Sigmoid colon (tissue), 7 donors: Measurements from ENCODE around the gene KCTD1. TPM values are rescaled to one million over a fixed set of nuclear protein-coding genes. Genes with fewer than 3 reads are reported as not detected.

ENCODE experiments used
- DNase-seq: peaks from one replicate; pipeline ENCODE4 v3.0.0-alpha.2; 2019
- H3K27ac ChIP-seq, 4 donors: fragments of 200-600 bp; sonication (generic); one replicate each; pipeline ENCODE4 v1.5.1; 2016 to 2019; ENCODE audit warnings: mild to moderate bottlenecking in 1 of 4
- H3K27me3 ChIP-seq, 3 donors: fragments of 200-600 bp; sonication (generic); one replicate each; pipeline ENCODE4 v1.5.1; 2019; ENCODE audit warnings: mild to moderate bottlenecking in 1 of 3
- H3K36me3 ChIP-seq, 4 donors: fragments of 200-600 bp; sonication (generic); one replicate each; pipeline ENCODE4 v1.5.1; 2016 to 2019
- H3K4me1 ChIP-seq, 4 donors: fragments of 200-600 bp; sonication (generic); one replicate each; pipeline ENCODE4 v1.5.1; 2017 to 2019
- H3K4me3 ChIP-seq, 4 donors: fragments of 200-600 bp; sonication (generic); one replicate each; pipeline ENCODE4 v1.5.1; 2017 to 2019; ENCODE audit warnings: mild to moderate bottlenecking in 2 of 4, moderate library complexity in 1 of 4
- H3K9me3 ChIP-seq, 4 donors: fragments of 200-600 bp in 3 of 4; sonication (generic) in 3 of 4; one replicate each; pipeline versions ENCODE4 v1.5.1 to v1.6.1; 2013 to 2019
- CTCF ChIP-seq, 4 experiments: fragments of 450-650 bp in 3 of 4; fragments of 200-600 bp in 1 of 4; IDR thresholded peaks; one replicate each; pipeline ENCODE4 v1.5.1; 2016 to 2019; ENCODE audit warnings: antibody characterized with exemption in 4 of 4, mild to moderate bottlenecking in 3 of 4, moderate library complexity in 2 of 4
- EP300 ChIP-seq, 4 donors: sonication (generic); formaldehyde crosslinking; IDR thresholded peaks; one replicate each; pipeline ENCODE4 v1.6.1; 2017; ENCODE audit warnings: antibody characterized with exemption in 4 of 4
- POLR2A ChIP-seq, 2 donors: fragments of 450-650 bp; IDR thresholded peaks; one replicate each; pipeline ENCODE4 v1.6.1; 2016; ENCODE audit warnings: antibody characterized with exemption in 2 of 2, mild to moderate bottlenecking in 2 of 2, moderate library complexity in 2 of 2
- POLR2AphosphoS5 ChIP-seq, 4 donors: sonication (generic); formaldehyde crosslinking; IDR thresholded peaks; one replicate each; pipeline ENCODE4 v1.6.1; 2017; ENCODE audit warnings: antibody characterized with exemption in 4 of 4
- WGBS, 2 donors: extraction: QIAGEN DNeasy Blood & Tissue Kit; methylation state at CpG; one replicate each; pipeline ENCODE4 v1.1.7; 2013; 5-methylcytosine and 5-hydroxymethylcytosine counted together
- intact Hi-C: fragments of 100-400 bp; cut with DNase I; formaldehyde crosslinking; loops from one replicate; pipeline ENCODE4 v1.15.1; 2023
- polyA plus RNA-seq, 3 donors: library from polyadenylated mRNA; stranded (reverse); fragments of 200-250 nt; gene quantifications; one replicate each; pipeline ENCODE4 v1.2.3, GENCODE V29; 2013
- total RNA-seq, 4 donors: library from RNA; depleted of rRNA; stranded (reverse); fragments of >200 nt; gene quantifications; one replicate each; pipeline ENCODE4 v1.1.0, GENCODE V29; 2016
- donor health status: healthy with polysubstance abuse.
- donor health status: Bipolar disorder and iron deficiency.
- donor health status: healthy.

The KCTD1 gene
- total and polyA plus RNA-seq, 7 donors: 3.4 to 22.4 (median 10.9) TPM

- intact Hi-C loops: no loop called here
- no peaks in the 10 kb centered on the region for H3K36me3 ChIP-seq
- WGBS, 2 donors: 88 to 90% methylated on average over 6 of the region's 6 CpGs
- no peaks in the 10 kb centered on the region for H3K9me3 ChIP-seq
- no peak overlapping the region for H3K27ac ChIP-seq
- H3K4me1 ChIP-seq: no peaks in the 10 kb centered on the region
- H3K4me3 ChIP-seq: no peak overlapping the region
- no peak for TF ChIP-seq POLR2AphosphoS5 (IDR thresholded peaks at IDR 0.05)
- no peak for TF ChIP-seq POLR2A (IDR thresholded peaks at IDR 0.05)
- no peak for TF ChIP-seq EP300 (IDR thresholded peaks at IDR 0.05)
- no peak for TF ChIP-seq CTCF (IDR thresholded peaks at IDR 0.05)
- peak; percentile 26 for DNase-seq
- H3K27me3 ChIP-seq: no peaks in the 10 kb centered on the region
Observed at GRCh38 chr18:26422472-26423162, 125.7 kb downstream of the KCTD1 start.

GRCh38 chr18:26421931-26422330, 126.4 kb downstream of the KCTD1 start:
- no peak for DNase-seq
- no peaks in the 10 kb centered on the region for H3K27me3 ChIP-seq
- 88 to 90% methylated on average over 9 of the region's 9 CpGs for WGBS, 2 donors

GRCh38 chr18:26421503-26421902, 126.8 kb downstream of the KCTD1 start:
- H3K36me3 ChIP-seq: no peaks in the 10 kb centered on the region
- intact Hi-C loops: no loop called here
- no peak for TF ChIP-seq CTCF (IDR thresholded peaks at IDR 0.05)
- TF ChIP-seq EP300 (IDR thresholded peaks at IDR 0.05): no peak
- TF ChIP-seq POLR2AphosphoS5 (IDR thresholded peaks at IDR 0.05): no peak
- TF ChIP-seq POLR2A (IDR thresholded peaks at IDR 0.05): no peak
- no peaks in the 10 kb centered on the region for H3K9me3 ChIP-seq
- H3K27me3 ChIP-seq: no peaks in the 10 kb centered on the region
- no peak overlapping the region for H3K4me3 ChIP-seq
- peak; percentile 26 for DNase-seq
- H3K27ac ChIP-seq: no peak overlapping the region
- 84 to 89% methylated on average over 6 of the region's 6 CpGs for WGBS, 2 donors
- H3K4me1 ChIP-seq: no peaks in the 10 kb centered on the region

More at GRCh38 chr18:26421931-26422330, 126.4 kb downstream of the KCTD1 start:
- Histone ChIP-seq H3K4me3 (no peak overlapping the region), H3K9me3 (no peaks in the 10 kb centered on the region), H3K4me1 (no peaks in the 10 kb centered on the region), H3K36me3 (no peaks in the 10 kb centered on the region), H3K27ac (no peak overlapping the region)
- intact Hi-C loops: no loop called here
- TF ChIP-seq EP300 (IDR thresholded peaks at IDR 0.05) (no peak), POLR2AphosphoS5 (IDR thresholded peaks at IDR 0.05) (no peak), CTCF (IDR thresholded peaks at IDR 0.05) (no peak)

- Histone ChIP-seq H3K9me3 (no peaks in the 10 kb centered on the region), H3K4me1 (no peaks in the 10 kb centered on the region), H3K36me3 (no peaks in the 10 kb centered on the region), H3K4me3 (no peak overlapping the region), H3K27ac (no peak overlapping the region), H3K27me3 (no peaks in the 10 kb centered on the region)
- TF ChIP-seq POLR2AphosphoS5 (IDR thresholded peaks at IDR 0.05) (no peak), EP300 (IDR thresholded peaks at IDR 0.05) (no peak), POLR2A (IDR thresholded peaks at IDR 0.05) (no peak), CTCF (IDR thresholded peaks at IDR 0.05) (no peak)
- intact Hi-C loops: no loop called here
- peak; percentile 58 for DNase-seq
- 83 to 85% methylated on average over 9 of the region's 9 CpGs for WGBS, 2 donors
Observed at GRCh38 chr18:26419746-26420145, 128.6 kb downstream of the KCTD1 start.

- intact Hi-C loops: no loop called here
Observed at GRCh38 chr18:26418225-26418624, 130.1 kb downstream of the KCTD1 start.

More at GRCh38 chr18:26418225-26418624, 130.1 kb downstream of the KCTD1 start:
- TF ChIP-seq POLR2AphosphoS5 (IDR thresholded peaks at IDR 0.05) (no peak), POLR2A (IDR thresholded peaks at IDR 0.05) (no peak), CTCF (IDR thresholded peaks at IDR 0.05) (no peak), EP300 (IDR thresholded peaks at IDR 0.05) (no peak)
- WGBS, 2 donors: 90 to 93% methylated on average over 4 of the region's 4 CpGs
- H3K4me3 ChIP-seq: no peak overlapping the region
- H3K27ac ChIP-seq: no peak overlapping the region
- no peaks in the 10 kb centered on the region for H3K36me3 ChIP-seq
- H3K27me3 ChIP-seq: no peaks in the 10 kb centered on the region
- H3K9me3 ChIP-seq: no peaks in the 10 kb centered on the region
- no peaks in the 10 kb centered on the region for H3K4me1 ChIP-seq
- peak; percentile 8 for DNase-seq
